NCI-H82 treated with DMSO at 0.1 percent for 48 hours (cell line): ENCODE data around the gene EXOC3L4.

Experiments used
- DNase-seq: peaks from one replicate; lab custom pipeline; 2025; ENCODE audit not compliant: unreplicated experiment; lab: John Stamatoyannopoulos, UW

EXOC3L4 gene

DNA sequence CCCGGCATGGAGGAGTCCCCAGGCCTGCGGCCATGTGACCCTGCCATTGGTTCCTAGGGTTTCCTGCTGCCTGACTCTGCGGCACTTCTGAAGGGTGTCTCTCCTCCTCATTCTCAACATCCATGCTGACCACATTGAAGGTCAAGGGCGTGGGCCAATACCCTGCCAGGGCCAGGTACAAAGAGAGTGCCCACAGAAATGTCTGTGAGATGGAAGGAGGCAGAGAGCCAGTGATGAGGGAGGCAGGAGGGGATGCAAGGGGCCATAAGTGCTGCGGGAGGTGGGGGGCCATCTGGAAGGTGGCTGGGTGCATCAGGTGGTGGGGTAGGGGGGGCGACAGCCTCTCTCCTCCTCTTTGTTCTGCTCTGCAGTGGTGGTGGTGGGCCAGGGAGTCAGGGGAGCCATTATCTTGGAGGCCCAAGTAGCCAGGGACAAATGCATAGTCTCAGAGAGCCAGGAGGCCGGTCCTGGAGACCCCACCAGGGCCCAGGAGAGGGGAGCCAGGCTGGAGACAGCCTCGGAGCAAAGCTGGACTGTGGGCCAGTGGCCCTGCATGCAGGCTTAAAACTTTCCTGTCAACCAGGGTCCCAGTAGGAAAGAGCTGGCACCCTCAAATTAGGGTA, 24.2 kb upstream of the EXOC3L4 start:
- DNase-seq = no peak

DNA sequence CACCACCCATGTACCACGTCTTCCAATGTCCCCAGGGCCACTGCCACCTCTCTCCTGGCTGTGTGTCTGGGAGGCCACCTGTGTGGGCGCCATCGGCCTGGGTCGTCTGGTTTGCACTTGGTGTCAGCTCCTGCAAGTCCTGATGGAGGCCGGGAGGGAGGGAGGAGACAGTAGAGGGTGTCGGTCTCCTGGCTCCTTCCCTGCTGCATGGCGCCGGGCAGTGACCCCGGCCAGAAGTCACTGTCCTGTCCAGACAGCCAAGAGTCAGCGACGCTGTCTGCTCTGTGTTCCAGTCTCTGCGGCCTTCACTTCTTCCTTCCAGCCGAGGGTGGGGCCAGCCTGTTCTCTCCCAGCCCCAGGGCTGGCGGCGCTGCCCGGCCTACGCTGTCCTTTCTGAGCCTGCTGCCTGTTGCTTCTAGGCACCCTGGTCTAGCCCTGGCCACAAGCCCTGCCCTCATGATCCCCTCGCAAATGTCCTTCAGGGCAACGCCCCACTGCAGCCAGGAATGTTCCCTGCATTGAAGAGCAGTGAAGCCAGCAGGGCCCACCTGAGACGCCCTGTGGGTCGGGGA, 23.5 kb upstream of the EXOC3L4 start:
- no peak for DNase-seq

DNA sequence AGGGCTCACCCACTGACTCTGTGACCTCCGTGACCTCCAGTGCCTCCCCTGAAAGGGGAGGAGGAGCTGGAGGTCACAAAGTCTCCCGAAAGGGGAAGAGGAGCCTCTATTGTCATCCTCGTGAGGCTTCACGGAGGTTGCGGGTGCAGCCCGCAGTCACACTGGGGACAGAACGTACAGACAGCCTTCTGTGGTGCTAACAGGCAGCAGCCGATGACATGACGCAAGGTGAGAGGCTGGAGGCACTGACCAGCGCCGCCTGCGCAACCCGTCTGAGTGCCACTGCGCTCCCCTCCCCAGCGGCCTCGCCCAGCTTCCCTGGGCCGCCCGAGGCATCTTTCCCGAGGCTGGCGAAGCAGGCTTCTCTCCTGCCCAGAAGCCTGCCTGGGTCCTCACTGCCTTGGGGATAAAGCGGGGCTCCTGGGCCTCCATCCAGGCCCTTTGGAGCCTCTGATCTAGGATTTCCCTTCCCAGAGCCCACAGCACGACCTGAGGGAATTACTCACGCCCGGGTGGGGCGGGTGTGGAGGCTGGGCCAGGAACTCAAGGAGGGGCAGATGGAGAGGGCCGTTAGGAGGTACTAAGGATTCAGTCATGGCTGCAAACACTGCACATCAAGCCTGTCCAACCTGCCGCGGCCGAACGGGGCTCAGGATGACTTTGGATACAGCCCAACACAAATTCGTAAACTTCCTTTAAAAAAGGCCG, 22.8 kb upstream of the EXOC3L4 start:
- no peak for DNase-seq

DNA sequence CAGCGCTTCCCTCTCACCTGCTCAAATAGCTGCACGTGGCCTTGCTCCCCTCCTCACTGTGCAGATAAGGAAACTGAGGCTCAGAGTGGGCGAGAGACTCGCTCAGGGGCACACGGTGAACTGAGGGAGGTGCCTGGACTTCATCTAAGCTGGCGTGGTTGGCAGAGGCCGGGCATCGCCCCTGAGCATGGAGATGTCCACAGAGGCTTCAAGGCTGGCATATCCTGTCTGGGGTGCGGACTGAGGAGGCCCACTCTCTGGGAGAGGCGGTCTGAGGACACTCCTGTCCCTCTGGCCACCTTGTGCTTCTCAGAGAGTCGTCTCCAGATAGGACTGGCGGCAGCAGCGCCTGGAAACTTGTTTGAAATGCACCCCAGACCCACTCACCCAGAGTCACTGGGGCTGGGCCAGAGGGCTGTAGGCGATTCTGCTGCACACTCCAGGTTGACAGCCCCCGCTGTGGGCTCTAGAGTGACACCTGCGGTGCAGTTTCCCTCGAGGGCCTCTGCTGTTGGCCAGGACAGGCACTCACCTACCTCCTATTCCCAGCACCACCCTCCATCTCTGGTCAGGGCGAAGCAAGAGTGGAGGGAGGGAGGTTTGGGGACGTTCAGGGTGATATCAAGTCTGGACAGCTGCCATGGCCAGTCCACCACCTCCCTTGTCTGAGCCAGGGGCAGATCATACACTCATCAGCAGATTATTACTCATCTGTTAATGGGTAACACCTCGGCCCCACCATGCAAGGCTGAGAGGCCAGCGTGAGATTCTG, 21.7 kb upstream of the EXOC3L4 start:
- no peak for DNase-seq

DNA sequence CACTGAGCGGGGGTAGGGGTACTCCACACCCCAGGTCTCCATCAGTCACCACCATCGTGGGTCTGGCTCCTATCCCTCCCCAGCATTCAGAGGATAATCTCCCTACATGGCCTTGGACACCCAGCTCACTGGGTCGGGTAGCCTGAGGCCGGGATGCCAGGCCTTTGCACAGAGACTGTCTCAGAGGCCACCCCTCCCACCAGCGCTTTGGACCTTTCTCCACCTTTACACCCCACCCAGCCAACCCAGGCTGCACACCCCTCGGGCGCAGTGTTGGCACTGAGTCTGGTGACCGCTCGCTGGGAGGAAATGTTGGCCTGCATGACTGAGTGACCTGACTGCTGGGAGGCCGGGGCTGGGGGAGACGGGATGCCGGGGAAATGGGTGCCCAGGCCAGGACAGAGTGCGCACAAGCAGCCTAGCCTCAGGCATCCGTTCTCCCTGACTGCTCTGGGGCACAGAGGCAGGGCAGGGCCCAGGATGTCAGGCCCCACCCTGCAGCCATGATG, 21.1 kb upstream of the EXOC3L4 start:
- DNase-seq = no peak

DNA sequence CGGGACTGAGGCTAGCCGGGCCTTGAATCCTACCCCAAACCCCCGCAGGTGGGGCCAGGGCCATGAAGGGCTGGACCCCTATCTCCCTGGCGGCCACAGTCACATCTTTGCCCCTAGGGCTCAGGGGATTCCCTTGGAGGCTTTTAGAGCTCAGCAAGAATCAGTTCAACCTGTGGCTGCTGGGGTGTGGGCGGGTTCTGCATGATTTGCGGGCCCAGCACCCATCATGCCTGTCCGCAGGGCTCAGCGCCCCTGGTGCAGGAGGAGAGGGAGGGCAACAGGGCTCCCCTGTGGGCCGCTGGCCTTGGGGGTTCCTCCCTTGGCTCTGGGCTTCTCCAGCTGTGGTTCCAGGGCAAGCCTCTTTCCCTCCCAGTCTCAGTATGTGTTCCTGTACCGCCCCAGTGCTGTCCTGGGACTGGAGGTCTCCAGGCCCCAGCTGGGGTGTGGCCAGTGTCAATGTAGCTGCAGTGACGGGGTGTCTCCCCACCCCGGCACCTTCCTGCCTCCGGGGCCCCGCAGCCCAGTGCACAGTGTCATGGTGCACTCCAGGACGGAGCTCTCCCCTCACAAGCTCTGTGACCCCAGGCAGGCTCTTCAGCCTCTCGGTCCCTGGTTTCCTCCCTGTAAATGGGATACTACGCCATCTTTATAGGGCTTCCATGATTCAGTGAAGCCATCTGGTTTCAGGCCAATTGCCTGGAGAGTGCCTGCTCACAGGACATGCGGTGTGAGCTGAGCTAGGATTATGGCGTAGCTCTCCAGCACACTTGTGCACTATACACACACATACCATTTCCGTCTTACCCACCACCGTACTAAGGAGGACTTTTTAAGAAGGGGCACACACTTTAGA, 20.4 kb upstream of the EXOC3L4 start:
- no peak for DNase-seq

DNA sequence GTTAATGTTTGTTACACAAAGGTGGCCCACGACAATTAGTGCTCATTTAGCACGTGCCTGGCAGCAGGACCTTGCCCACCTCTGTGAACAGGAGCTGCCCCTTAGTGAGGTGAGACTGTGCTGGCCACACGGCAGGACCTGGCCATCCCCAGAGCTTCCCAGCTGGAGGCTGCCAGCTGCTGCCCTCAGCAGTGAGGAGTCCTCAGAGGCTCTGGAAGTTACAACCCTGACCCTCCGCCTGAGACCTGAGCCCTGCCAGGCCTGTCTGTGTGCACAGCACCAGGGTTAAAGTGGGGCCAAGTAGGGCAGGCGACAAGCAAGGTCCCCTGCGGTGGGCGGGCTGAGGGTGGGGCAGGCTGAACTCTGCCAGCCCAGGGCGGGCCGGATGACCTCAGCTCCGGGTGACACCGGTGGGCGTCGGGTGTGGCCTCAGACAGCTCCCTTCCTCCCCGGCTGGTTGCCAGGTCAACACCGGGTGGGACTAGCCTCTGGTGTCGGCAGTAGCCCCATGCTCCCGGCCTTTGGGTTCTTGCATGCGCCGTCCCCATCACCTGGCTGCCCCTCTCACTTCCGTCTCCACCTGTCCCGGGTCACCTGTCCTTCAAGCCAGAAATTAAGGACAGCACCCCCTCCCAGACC, 19.7 kb upstream of the EXOC3L4 start:
- no peak for DNase-seq

DNA sequence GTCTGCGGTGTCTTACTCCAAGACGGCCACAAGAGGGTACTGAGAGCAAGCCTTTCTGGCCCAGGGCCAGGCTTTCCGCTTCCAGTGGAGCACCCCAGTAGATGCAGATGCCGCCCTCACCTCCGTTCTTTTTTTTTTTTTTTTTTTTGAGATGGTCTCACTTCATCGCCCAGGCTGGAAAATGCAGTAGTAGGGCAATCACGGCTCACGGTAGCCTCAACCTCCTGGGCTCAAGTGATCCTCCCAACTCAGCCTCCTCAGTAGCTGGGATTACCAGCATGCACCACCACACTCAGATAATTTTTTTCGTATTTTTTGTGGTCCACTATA, 16.1 kb upstream of the EXOC3L4 start:
- no peak for DNase-seq

DNA sequence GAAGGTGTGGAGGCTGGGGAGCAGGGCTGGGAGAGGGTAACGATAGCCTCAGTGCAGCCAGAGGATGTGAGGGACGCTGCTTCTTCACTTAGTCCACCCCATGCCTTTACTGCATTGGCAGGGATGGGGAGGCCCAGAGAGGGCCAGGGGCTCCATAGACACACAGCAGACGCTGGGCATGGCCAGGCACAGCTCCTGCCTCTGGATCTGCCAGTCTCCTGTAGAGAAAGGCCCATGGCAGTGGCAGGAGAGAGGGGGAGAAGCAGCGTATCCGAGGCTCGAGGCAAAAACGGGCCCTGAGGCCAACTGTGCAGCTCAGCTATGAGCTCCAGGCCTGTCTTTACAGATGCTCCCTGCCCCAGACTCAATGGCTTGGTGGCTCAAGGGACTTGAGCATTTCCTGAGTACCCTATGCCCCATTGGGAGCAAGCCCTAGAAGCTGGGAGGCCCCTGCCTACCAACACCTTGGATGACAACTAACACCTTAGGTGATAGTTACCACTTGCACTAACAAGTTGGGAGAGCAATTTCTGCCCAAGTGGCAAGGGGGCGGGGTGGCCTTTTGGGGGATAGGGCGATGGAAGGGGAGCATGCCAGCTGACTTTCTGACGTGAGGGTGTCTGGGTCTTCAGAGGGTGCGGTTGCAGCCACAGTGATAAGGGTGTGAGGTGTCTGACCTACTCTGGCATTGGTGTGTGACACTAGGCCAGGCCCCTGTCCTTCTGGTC, 15.5 kb upstream of the EXOC3L4 start:
- no peak for DNase-seq

DNA sequence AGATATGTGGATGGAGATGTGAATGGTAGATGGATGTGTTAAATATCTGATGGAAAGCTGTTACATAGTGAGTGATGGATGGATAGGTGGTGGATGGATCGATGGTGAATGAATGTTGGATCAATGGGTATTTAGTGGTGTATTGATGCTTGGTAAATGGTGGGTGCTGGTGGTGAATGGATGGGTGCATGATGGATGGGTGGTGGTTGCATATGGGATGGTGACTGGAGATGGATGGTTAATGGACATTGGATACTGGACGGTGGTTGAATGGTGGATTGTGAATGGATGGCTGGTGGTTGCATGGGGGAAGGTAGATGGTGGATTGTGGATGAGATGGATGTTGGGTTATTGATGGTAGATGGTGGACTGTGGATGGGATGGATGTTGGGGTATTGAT, 12.6 kb upstream of the EXOC3L4 start:
- no peak for DNase-seq

DNA sequence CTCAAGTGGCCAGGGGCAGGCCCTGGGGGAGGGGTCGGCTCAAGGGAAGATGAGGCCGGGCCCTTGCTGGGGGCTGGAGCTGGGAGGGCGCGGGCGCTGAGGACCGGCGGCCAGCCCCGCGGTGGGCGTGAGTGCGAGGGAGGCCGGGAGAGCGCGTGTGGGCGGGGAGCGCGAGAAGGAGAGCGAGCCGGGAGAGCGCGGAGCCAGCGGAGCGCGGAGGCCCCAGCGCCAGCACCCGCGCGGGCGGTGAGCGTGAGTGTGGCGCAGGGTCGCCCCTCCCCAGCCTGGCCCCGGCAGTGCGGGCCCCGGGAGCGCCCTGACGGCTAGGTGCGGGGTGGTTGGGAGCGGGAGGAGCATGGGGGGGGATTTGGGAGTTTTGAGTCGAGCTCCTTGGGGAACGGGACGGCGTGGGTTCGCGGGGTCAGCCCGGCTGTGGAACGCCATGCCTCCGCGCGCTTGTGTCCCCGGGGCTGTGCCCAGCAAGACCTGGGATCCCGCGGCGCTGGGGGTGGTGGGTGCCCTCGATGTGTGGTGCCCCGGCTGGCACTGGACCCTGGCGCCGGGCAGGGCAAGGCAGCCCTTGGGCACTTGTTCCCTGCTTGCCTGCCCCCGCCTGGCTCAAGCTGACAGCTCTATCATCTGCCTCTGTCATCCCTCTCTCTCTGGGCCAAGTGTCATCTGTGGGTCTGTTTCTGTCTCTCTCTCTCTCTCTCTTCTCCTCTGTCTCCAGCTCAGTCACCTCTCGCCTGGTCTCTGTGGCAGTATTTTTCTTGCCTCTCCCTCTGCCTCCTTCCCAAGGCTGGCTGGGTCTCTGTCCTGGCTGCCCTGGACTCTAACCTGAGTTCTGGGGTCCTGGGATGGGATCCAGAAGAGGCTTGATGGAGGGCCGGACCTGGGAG, 10.3 kb upstream of the EXOC3L4 start, which contains the start of gene LBHD2:
LBHD2 (plus strand) TSS at position 190 of the 899 bp plus-strand sequence. CDS start 1,803 bp downstream, outside the sequence.
- no peak for DNase-seq

DNA sequence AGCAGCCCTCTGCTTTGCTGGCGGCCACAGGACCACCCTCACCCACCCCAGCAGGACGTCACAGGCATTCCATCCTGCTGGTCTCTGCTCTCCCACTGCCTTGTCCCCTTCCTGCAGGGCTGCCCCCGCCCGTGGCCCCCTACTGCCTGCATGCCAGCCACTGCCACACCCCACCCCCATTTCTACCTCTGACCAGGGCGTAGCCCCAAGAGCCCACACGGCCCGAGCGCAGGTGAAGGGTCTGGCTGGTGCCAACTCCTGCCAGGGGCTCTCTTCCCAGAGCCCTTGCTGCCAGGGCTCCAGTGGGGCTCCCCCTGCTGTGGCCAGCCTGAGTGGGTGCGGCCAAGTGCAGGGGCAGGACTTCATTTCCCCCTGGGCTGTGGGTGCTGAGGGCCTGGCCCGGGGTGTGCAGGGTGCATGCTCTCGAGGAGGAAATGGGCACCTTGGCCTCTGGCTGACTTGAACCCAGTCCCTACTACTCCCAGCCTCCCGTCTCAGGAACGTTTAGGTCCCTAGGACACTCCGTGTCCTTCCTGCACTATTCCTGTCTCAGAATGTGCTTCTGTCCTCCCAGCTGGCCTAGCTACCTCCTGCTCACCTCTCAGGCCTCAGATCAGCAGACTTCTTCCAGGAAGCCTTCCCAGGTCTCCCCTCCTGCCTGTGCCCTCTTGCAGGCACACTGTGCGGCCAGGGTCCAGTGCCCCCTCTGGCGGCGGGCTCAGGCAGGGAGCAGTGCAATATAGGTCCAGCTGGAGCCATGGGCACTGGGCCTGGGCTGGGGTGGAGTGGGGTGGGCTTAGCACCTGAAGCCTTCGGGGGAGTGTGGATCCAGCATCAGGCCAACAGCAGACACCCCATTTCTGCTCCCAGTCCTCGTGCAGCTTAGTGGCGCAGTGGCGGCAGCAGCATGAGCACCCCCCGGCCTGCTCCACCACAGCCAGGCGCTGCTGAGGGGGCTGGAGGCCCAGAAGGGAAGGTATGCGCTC, 9.1 kb upstream of the EXOC3L4 start:
- no peak for DNase-seq

DNA sequence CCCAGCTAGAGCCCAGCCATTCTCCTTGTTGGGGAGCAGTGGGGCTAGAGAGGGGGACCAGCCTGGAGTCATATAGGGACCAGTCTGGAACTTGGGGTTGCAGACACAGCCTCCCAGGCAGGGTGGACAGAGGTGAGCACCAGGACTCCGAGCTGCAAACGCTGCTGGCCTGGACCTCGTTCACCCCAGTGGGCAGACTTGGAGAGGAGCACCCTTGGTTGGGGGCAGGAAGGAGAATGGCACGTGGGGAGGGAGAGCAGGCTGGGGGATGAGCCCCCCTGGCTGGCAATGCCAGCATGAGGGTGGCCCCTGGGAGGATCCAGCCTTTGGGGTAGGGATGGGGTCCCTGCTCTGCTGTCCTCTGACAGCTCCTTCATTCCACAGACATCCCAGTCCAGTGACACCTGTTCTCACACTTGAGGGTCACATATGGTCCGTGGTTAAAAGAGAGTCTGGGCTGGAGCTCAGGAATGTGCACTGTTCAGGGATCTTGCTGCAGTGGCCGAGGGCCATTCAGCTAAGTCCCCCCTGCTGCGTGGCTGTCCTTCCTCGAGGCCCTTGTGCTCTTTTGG, 7.7 kb upstream of the EXOC3L4 start:
- DNase-seq = no peak

DNA sequence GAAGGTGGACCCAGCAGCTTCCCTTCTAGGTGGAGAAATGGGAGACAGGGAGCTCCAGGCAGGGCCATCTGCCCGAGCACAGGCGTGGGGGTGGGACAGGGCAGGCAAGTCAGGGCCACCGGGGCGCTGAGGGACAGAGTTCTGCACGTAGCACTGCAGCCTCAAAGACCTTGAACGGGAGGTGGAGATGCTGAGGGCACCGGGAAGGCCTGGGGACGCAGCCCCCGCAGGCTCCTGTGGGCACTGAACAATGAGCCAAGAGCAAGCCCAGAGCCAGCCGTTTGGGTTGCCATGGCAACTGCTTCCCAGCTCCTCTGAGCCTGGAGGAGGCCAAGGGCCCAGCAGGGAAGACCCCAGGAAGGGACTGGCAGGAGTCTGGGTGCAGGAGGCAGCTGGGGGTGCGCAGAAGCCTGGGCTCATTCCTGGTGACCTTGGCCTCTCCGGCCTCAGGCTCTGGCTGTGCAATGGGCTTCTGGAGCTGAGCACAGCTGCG, 7.1 kb upstream of the EXOC3L4 start:
- no peak for DNase-seq

DNA sequence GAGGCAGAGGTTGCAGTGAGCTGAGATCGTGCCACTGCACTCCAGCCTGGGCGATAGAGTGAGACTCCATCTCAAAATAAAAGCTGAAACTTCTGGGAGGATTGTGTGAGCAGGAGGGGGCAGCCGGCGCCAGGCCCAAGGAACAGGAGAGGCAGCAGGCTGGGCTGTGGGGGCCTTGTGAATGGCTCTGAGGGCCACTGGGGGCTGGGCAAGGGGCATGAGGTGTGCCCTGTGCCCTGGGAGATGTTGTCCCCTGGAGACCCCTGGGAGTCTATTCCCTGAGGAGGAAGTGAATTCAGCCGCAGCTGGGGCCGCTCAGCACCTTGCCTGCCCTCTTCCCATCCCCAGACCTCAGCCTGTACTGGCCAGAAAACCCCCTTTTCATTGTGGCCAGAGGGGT, 5.6 kb upstream of the EXOC3L4 start:
- DNase-seq = no peak

DNA sequence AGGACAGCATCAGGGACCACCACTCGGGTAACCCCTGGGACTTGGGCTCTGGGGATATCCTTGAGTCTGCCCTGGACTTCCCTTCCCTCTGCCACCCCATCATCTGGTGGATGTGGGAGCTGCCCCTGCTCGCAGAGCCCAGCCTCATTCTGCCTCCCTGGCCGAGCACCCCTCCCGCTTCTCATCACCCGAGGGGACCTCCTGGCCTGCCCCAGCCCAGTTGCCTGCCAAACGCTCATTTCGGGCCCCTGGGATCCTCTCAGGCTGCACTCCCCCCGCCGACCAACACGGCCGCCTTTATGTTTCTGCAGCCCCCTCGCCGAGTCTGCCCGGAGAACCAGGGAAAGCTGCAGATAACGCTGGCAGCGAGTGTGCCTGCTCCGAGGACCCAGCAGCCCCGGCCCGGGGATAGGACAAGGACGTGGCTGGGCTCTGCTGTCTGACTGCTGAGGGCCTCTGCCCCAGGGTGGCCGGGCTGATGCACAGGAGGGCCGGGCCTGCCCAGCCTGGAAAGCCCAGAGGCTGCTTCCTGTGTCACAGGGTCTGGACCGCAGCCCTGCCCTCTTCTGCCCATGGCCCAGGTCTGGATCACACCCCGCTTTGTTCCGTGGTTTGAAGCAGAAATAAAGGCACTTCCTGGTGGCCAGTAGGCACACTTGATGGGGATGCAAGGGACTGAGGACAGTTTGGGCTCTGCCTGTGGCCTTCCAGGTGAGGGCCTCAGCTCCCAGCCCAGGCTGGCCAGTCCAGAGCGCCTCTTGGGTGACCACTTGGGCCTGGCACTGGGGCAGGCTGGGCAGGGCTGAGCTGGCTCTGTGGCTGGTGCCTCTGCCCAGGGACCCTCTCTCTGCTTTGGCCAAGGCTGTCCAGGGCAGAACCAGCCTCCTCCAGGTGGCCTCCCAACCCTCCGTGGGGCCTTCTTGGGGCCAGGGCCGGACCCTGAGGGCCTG, 4.9 kb upstream of the EXOC3L4 start:
- no peak for DNase-seq
